Stimulated activated CD4-positive, alpha-beta T cell treated with anti-CD3 and anti-CD28 coated beads, Interleukin-1b, Interleukin-23, amount 100 ng/mL, for 4 hours (primary cell): ENCODE data around the gene PTGFRN.
"Not testable (repeated sequence)": the region's sequence is repeated elsewhere in the genome, so short reads cannot be mapped to it uniquely, and the experiment has no call there.

Experiments
- DNase-seq, 2 donors: peaks; one replicate each; pipeline ENCODE4 v3.0.0-alpha.2; 2020; ENCODE audit warnings: low read depth in 2 of 2

PTGFRN gene

GRCh38 chr1:116971965-116972673, 62.4 kb downstream of the PTGFRN start:
- DNase-seq = no peak

DNA sequence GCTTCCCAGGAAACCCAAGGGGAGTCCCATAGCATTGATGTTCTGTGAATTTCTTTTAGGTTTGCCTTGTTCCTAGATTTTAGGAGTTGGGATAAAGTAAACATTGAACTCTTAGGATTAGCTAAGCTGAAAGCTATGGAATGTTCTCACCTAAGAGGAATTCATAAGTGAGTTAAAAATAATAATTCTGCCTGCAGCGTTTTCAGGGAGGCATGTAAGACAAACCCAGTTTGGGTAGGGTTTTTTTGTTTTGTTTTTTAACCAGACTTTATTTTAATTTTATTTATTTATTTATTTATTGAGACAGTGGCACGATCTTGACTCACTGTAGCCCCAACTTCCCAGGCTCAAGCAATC, 62.9 kb downstream of the PTGFRN start:
- DNase-seq = no peak

- DNase-seq = not testable (repeated sequence)
Measured at GRCh38 chr1:116980309-116980708, 70.6 kb downstream of the PTGFRN start.

DNA sequence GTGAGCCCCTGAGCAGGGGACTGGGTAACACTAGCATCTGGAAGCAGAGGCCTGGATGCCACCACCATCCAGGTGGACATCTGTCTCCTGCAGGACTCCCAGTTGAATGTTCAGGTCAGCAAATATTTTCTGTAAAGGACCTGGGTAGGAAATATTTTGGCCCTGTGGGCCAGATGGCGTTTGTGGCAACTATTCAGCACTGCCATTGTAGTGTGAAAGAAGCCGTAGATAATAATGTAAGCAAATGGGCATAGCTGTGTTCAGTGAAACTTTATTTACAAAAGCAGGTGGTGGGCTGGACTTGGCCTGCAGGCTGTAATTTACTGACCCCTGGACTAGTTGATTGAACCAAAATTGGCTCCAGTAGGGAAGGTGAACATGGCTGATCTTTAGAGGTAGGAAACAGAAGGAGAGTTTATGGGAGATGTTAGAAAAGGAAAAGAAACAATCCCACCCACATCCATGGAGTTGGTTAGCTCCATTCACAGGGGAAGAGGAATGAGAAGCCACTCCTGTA, 71.9 kb downstream of the PTGFRN start:
- no peak for DNase-seq

DNA sequence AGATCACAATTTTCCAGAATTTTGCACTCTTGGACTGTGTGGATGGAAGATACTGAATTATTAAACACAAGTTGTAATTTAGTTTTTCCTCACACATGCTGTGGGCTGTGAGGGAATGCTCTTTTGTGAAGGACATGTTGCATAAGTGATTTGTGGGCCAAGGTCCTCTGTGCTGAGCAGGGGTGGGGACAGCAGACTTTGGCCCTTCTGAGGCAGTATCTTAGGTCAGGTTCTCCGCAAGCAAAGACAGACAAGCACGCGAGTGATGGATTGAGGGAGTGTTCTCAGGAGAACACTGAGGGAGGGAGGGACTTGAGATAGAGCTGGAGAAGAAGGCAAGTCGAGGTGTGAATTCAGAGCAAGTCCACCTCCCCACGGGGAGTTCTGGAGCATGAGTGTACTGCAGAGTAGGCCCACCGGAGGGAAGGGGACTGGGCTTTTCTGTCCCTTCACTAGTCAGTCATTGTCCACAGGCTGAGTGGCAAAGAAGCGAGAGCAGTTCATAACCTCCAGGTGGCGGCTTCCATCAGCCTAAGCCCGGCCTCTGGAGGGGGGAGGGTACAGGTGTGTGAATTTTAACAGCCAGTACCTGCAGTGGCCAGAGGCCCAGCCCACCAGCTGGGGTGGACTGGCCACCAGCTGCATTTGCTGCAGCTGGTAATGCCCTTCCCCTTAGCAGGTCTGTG, 72.7 kb downstream of the PTGFRN start:
- DNase-seq = no peak

GRCh38 chr1:116983112-116983511, 73.4 kb downstream of the PTGFRN start:
- no peak for DNase-seq

DNA sequence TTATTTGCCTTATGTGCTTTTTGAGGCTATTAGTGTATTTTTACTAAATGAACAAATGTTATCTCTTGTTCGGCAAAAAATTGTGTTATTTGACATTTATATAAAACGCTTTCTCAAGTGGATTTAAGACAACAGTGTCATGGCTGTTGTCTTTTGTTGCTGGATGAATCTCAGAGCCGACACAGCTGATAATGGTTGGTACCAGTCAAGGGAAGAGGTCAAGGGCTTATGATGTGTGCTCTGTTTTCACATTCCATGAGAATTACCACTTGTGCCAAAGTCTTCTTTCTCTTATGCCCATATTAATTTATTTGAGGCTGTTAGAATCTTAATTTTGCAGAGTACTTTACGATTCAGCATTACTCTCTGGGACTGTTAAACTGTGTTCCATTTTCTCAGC, 74.0 kb downstream of the PTGFRN start:
- no peak for DNase-seq

GRCh38 chr1:116984406-116985160, 74.9 kb downstream of the PTGFRN start:
- no peak for DNase-seq

DNA sequence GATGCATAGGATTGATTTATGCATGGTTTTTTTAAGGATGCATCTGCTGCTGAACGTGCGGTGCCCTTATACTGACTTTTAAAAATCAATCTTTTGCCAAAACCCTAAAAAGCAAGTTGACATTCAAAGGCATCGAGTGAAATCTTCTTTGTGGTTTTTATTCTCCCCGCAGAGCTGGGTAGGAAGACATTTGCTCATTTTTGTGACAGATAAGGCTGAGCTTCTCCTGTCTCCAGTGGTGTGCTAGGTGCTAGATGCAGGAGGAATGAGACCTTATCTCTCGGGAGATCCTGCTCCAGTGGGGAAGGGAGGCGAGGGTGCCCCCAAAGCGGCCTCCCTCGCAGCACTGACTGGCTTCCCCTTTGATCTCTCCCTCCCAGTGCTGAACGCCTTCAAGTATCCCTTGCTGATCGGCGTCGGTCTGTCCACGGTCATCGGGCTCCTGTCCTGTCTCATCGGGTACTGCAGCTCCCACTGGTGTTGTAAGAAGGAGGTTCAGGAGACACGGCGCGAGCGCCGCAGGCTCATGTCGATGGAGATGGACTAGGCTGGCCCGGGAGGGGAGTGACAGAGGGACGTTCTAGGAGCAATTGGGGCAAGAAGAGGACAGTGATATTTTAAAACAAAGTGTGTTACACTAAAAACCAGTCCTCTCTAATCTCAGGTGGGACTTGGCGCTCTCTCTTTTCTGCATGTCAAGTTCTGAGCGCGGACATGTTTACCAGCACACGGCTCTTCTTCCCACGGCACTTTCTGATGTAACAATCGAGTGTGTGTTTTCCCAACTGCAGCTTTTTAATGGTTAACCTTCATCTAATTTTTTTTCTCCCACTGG, 76.9 kb downstream of the PTGFRN start:
- DNase-seq = peak; percentile 26 to 38

DNA sequence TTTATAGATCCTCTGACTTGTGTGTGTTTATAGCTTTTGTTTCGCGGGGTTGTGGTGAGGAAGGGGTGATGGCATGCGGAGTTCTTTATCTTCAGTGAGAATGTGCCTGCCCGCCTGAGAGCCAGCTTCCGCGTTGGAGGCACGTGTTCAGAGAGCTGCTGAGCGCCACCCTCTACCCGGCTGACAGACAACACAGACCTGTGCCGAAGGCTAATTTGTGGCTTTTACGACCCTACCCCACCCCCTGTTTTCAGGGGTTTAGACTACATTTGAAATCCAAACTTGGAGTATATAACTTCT, 77.5 kb downstream of the PTGFRN start:
- DNase-seq = peak; percentile 62 to 72

GRCh38 chr1:116988248-116988647, 78.5 kb downstream of the PTGFRN start:
- no peak for DNase-seq

DNA sequence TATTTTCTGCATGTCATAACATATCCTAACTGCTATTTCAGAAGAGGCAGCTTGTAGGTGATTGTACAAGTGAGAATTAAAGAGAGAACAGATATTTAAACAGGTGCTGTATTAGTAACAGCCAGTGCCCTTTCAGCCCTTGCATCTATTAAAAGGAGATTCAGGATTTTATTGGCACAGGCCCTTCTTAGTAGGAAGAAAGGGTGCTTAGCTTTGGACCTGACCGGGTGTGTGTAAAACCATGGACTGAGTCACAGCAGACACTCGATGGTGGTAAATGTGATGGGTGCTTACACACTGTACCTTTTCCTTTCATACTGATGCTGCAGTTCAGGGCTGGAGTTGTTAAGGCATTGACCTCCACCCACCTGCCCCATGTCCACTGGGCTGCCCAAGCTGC, 79.2 kb downstream of the PTGFRN start:
- DNase-seq = no peak

DNA sequence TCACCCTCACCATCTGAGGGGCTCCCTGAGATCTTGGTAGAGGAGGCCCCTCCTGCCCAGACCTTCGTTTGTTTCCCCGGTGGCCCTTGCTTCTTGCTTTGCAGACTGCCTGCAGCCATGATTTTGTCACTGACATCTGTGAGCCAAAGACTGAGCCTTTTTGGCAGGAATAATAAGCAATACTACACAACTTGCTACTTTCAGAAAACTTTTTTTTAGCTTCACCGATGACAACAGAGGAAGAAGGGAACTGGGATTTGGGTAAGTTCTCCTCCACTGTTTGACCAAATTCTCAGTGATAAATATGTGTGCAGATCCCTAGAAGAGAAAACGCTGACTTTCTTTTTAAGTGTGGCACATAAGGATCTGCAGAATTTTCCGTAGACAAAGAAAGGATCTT, 80.1 kb downstream of the PTGFRN start:
- DNase-seq = no peak

DNA sequence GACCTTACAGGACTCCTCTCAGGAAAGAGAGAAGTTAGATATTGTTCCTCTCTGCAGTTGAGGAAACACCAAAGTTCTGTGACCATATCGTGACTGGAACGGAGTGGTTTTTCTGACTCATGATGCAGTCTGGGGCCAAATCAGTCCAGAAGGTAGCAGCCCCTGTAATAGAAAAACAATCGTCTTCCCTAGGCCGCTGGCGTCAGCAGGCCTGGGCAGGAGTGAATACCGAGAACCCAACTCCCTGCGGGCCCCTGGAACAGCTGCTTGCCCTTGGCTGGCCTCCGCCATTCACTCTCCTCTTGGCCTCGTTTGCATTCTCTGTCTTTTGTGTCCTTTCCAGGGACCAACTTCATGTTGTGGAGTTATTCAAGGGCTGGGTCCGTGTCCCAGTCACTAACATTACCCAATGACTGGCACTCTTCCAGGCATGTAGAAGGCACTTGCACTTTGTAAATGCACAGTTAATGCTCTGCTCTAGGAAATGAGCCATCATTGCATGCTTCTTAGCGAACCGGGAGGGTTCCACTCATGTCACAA, 81.0 kb downstream of the PTGFRN start:
- DNase-seq = no peak

GRCh38 chr1:116991171-116991845, 81.6 kb downstream of the PTGFRN start:
- no peak for DNase-seq

- no peak for DNase-seq
Measured at GRCh38 chr1:116991918-116992317, 82.2 kb downstream of the PTGFRN start.

DNA sequence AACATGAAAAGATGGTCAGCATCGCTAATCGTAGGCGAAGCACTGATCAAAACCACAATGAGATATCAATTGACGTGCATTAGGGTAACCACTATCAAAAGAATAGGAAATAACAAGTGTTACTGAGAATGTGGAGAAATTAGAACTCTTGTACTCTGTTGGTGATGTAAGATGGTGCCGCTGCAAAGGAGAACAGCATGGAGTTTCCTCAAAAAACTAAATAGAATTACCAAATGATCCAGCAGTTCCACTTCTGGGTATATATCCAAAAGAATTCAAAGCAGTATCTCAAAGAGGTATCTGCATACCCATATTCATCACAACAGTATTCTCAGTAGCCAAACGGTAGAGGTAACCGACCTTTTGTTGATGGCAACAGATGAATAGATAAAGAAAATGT, 83.6 kb downstream of the PTGFRN start:
- DNase-seq = no peak

- DNase-seq = no peak
Measured at GRCh38 chr1:116994411-116994810, 84.7 kb downstream of the PTGFRN start.

GRCh38 chr1:116997066-116997465, 87.3 kb downstream of the PTGFRN start:
- DNase-seq = no peak

- no peak for DNase-seq
Measured at GRCh38 chr1:116997636-116998035, 87.9 kb downstream of the PTGFRN start.

GRCh38 chr1:116999596-116999995, 89.9 kb downstream of the PTGFRN start:
- no peak for DNase-seq
